GM18951 (cell line): ENCODE results near the gene VAT1.
"Not testable (repeated sequence)": the region's sequence is repeated elsewhere in the genome, so short reads cannot be mapped to it uniquely, and the experiment has no call there.

ENCODE experiments used
- POLR2A ChIP-seq: IDR thresholded peaks from 4 replicates; pipeline ENCODE4 v1.6.1; 2011; ENCODE audit warnings: mild to moderate bottlenecking; ENCODE audit not compliant: insufficient read length, insufficient read depth; ENCODE audit errors: extremely low read depth
- in situ Hi-C: fragments of 300-500 bp; cut with MboI; formaldehyde crosslinking; loops from one replicate; pipeline ENCODE4 v1.12.0; 2022; ENCODE audit warnings: low sequenced_read_pairs, mixed read lengths, inconsistent platforms; ENCODE audit not compliant: unreplicated experiment

VAT1 gene

GRCh38 chr17:42989726-42990652 lies 32.2 kb downstream of the VAT1 start:
- in situ Hi-C loops: no loop called here
- no peak for TF ChIP-seq POLR2A

- in situ Hi-C loops: no loop called here
- no peak for TF ChIP-seq POLR2A
Measured at GRCh38 chr17:42989141-42989540, 33.0 kb downstream of the VAT1 start.

GRCh38 chr17:42985225-42985624 lies 37.0 kb downstream of the VAT1 start:
- no peak for TF ChIP-seq POLR2A
- in situ Hi-C loops: no loop called here

- TF ChIP-seq POLR2A: no peak
- in situ Hi-C loops: no loop called here
Measured at GRCh38 chr17:42982266-42982665, 39.9 kb downstream of the VAT1 start.

- no peak for TF ChIP-seq POLR2A
- in situ Hi-C loops: no loop called here
Measured at GRCh38 chr17:42980766-42981397, 41.3 kb downstream of the VAT1 start.

- in situ Hi-C loops: no loop called here
- peak; percentile 74 for TF ChIP-seq POLR2A
Measured at GRCh38 chr17:42980274-42980765, 41.9 kb downstream of the VAT1 start, which contains the start of gene RUNDC1. Gene RUNDC1 (plus strand): TSS chr17:42980565. CDS start chr17:42980577, 12 bp downstream.

GRCh38 chr17:42979511-42980273 lies 42.5 kb downstream of the VAT1 start, which contains the start of gene PTGES3L:
Gene PTGES3L (minus strand): TSS chr17:42980080. CDS start chr17:42980053, 27 bp downstream.
- in situ Hi-C loops: no loop called here
- TF ChIP-seq POLR2A: no peak

- in situ Hi-C loops: not testable (repeated sequence)
Measured at GRCh38 chr17:42975701-42976100, 46.5 kb downstream of the VAT1 start.

- in situ Hi-C loops: no loop called here
- TF ChIP-seq POLR2A: no peak
Measured at GRCh38 chr17:42975265-42975664, 46.9 kb downstream of the VAT1 start.

- in situ Hi-C loops: not testable (repeated sequence)
Measured at GRCh38 chr17:42973323-42973722, 48.9 kb downstream of the VAT1 start.

GRCh38 chr17:42971589-42971988 lies 50.6 kb downstream of the VAT1 start:
- no peak for TF ChIP-seq POLR2A
- in situ Hi-C loops: no loop called here

GRCh38 chr17:42969001-42969581 lies 53.1 kb downstream of the VAT1 start:
- in situ Hi-C loops: no loop called here
- TF ChIP-seq POLR2A: no peak

- in situ Hi-C loops: no loop called here
Measured at GRCh38 chr17:42967925-42968324, 54.3 kb downstream of the VAT1 start.

More at GRCh38 chr17:42967925-42968324, 54.3 kb downstream of the VAT1 start:
- no peak for TF ChIP-seq POLR2A
